GM12891 (cell line): Measurements from ENCODE around the gene ABHD2.

Source experiments
- POLR2A ChIP-seq: IDR thresholded peaks from 2 replicates; pipeline ENCODE4 v1.6.1; 2011; ENCODE audit warnings: low read depth, low read length, control low read depth
- POLR2AphosphoS5 ChIP-seq: IDR thresholded peaks from 2 replicates; pipeline ENCODE4 v1.6.1; 2011; ENCODE audit warnings: low read depth, low read length, control low read depth
- SPI1 ChIP-seq: IDR thresholded peaks from 2 replicates; pipeline ENCODE4 v1.6.1; 2011; ENCODE audit warnings: low read depth, low read length, control low read depth
- TAF1 ChIP-seq: IDR thresholded peaks from 2 replicates; pipeline ENCODE4 v1.6.1; 2011; ENCODE audit warnings: low read depth, low read length, control low read depth

DNA sequence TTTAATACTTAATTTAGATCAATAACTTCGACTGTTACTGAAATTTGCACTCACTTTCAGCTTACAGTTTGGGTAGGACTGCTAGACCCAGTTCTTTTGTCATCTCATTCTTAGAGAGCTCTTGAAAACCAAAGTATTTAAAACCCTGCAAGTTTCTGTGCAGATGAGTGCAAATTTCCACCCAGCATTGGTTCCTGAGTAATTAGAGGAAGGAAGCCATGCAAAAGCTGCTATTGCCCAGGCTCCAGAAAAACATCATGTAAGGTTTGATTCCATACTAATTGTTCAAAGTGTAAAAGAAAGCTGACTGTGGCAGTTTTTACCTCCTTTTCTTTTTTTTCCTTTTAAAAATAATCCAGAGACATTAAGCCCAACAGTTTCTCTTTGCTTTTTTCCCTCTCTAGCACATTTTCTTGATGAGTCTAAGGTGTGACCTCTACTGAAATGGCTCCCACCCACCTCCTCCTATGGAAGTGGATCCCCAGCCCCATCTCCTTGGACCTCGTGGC, 30.3 kb downstream of the ABHD2 start:
- TF ChIP-seq POLR2A (no peak), SPI1 (no peak), POLR2AphosphoS5 (no peak), TAF1 (no peak)
